Erythroblast (primary cell): ENCODE data around the gene ARTN.
A peak's percentile ranks its signal among the peaks of the same experiment; 100 is the strongest.

Experiments
- DNase-seq, 2 experiments: peaks; one replicate each; lab custom pipeline; 2025; lab: John Stamatoyannopoulos, UW
- GATA1 ChIP-seq: IDR thresholded peaks from 2 replicates; pipeline ENCODE4 v1.6.1; 2011; ENCODE audit warnings: low read depth, mild to moderate bottlenecking, control low read depth, low read length, moderate library complexity
- POLR2A ChIP-seq: IDR thresholded peaks from 2 replicates; pipeline ENCODE4 v1.6.1; 2011; ENCODE audit warnings: mild to moderate bottlenecking, low read length

Gene ARTN, protein sequence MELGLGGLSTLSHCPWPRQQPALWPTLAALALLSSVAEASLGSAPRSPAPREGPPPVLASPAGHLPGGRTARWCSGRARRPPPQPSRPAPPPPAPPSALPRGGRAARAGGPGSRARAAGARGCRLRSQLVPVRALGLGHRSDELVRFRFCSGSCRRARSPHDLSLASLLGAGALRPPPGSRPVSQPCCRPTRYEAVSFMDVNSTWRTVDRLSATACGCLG

GRCh38 chr1:43933386-43934100, at the start of gene ARTN:
ARTN (plus strand) TSS chr1:43933801; CDS start chr1:43935657, 1,856 bp downstream.
- DNase-seq = no peak
- TF ChIP-seq POLR2A (no peak), GATA1 (no peak)

GRCh38 chr1:43885279-43885801, 48.3 kb upstream of the ARTN start:
- TF ChIP-seq GATA1 (no peak), POLR2A (no peak)
- DNase-seq = no peak

DNA sequence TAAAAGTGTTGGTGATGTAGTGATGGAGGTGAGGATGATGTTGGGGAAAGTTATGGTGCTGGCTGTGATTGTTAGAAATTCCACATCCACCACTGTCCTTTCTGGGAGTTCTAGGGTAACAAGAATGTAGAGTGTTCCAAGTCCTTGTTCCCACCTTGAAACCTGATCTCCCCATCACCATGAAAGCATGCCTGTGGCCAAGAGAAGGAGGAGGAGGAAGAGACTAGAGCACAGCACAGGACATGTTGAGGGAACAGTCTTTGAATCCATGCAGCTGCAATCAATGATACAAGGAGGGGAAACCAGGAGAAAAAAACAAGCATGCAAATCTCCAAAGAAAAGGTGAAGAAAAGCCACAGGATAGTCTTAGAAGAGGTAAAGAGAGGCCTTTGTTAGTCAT, 45.9 kb upstream of the ARTN start:
- DNase-seq = no peak
- TF ChIP-seq GATA1 = no peak
- no peak for TF ChIP-seq POLR2A

GRCh38 chr1:43890815-43891214, 42.8 kb upstream of the ARTN start:
- TF ChIP-seq POLR2A (no peak), GATA1 (no peak)
- DNase-seq = no peak

GRCh38 chr1:43893006-43893405, 40.6 kb upstream of the ARTN start:
- TF ChIP-seq POLR2A (no peak), GATA1 (no peak)
- DNase-seq = no peak

GRCh38 chr1:43898981-43899380, 34.6 kb upstream of the ARTN start:
- TF ChIP-seq GATA1 (no peak), POLR2A (no peak)
- DNase-seq = no peak

- no peak for DNase-seq
- TF ChIP-seq GATA1 (no peak), POLR2A (no peak)
Measured at GRCh38 chr1:43900386-43900785, 33.2 kb upstream of the ARTN start.

GRCh38 chr1:43901196-43901961, 32.2 kb upstream of the ARTN start:
- no peak for TF ChIP-seq GATA1
- no peak for TF ChIP-seq POLR2A
- peak; percentile 17 to 24 for DNase-seq

DNA sequence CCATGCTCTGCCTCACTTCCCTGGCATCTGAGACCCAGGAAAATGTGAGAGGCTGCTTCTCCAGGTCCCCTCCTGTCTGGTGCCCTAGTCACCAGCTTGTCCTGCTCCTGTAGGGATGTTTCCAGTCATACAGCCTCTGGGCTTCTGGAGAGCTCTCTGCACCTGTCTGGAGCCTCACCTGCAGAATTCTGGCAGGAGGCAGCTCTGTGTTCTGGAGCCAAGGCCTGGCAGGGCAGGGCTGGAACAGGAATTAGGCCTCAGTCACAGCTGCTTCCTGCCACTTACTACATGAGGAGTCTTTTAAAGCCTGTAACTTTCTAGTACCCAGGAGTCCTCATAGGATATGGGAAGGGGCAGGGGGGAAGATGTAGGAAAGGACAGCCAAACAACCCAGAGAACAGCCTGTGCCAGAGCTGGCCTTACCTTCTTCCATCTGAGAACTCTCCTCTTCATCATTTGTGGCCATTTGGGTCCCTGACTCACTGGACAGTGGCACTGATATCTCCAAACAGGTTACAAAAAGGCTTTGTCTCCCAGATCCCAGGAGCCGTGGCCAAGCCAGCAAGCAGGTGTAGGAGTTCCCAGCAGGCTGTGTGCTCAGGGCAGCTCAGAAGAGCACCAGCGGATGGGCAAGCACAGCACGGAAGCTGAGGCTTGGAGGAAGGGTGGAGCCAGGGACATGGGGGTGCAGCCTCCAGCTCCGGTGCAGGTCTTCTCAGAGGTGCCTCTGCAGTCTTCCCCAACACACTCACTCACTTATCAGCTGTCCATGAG, 31.4 kb upstream of the ARTN start:
- no peak for TF ChIP-seq POLR2A
- TF ChIP-seq GATA1 = no peak
- DNase-seq = no peak

DNA sequence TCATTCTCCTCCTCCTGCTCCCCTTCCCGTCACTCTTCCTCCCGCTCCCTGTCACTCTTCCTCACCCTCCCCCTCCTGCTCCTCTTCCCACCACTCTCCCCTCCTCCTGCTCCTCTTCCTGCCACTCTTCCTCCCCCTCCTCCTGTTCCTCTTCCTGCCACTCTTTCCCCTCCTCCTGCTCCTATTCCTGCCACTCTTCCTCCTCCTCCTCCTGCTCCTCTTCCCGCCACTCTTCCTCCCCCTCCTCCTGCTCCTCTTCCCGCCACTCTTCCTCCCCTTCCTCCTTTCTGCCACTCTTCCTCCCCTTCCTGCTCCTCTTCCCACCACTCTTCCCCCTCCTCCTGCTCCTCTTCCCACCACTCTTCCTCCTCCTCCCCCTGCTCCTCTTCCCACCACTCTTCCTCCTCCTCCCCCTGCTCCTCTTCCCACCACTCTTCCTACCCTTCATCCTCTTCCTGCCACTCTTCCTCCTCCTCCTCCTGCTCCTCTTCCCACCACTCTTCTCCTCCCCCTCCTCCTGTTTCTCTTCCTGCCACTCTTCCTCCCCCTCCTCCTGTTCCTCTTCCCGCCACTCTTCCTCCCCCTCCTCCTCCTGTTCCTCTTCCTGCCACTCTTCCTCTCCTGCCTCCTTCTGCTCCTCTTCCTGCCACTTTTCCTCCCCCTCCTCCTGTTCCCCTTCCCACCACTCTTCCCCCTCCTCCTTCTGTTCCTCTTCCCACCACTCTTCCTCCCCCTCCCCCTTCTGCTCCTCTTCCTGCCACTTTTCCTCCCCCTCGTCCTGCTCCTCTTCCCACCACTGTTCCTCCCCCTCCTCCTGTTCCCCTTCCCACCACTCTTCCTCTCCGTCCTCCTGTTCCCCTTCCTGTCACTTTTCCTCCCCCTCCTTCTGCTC, 28.7 kb upstream of the ARTN start:
- no peak for TF ChIP-seq POLR2A
- no peak for TF ChIP-seq GATA1

DNA sequence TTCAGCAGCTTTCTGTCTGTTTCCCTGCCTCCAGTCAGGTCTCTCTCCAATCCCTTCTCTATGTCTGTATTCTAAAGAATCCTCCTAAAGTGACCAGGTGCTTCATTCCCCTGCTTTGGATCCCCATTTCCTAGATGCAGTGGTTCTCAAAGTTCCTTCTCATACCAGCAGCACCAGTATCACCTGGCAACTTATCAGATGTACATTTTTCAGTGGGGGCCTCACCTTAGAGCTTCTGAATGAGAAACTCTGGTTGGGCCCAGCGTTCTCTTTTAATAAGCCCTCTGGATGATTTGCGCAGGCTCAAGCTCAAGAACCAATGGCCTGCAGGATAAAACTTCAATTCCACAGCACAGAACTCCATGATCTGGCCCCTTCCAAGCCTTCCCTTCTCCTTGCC, 25.4 kb upstream of the ARTN start:
- no peak for DNase-seq
- no peak for TF ChIP-seq POLR2A

More for the DNA sequence above, 28.7 kb upstream of the ARTN start:
- DNase-seq = no peak

- TF ChIP-seq POLR2A (no peak), GATA1 (no peak)
- peak in 1 of 2 experiments; percentile 22 for DNase-seq
Measured at GRCh38 chr1:43908858-43909257, 24.7 kb upstream of the ARTN start.
